DMS53 treated with DMSO at 0.1 percent for 48 hours (cell line): ENCODE measurements around the gene SLC4A2.

Source experiments
- DNase-seq: peaks from one replicate; lab custom pipeline; 2025; ENCODE audit not compliant: unreplicated experiment; lab: John Stamatoyannopoulos, UW

The SLC4A2 gene

GRCh38 chr7:151124899-151125399, 65.6 kb downstream of the SLC4A2 start:
- no peak for DNase-seq

GRCh38 chr7:151125470-151125845, 66.1 kb downstream of the SLC4A2 start:
- DNase-seq: no peak

DNA sequence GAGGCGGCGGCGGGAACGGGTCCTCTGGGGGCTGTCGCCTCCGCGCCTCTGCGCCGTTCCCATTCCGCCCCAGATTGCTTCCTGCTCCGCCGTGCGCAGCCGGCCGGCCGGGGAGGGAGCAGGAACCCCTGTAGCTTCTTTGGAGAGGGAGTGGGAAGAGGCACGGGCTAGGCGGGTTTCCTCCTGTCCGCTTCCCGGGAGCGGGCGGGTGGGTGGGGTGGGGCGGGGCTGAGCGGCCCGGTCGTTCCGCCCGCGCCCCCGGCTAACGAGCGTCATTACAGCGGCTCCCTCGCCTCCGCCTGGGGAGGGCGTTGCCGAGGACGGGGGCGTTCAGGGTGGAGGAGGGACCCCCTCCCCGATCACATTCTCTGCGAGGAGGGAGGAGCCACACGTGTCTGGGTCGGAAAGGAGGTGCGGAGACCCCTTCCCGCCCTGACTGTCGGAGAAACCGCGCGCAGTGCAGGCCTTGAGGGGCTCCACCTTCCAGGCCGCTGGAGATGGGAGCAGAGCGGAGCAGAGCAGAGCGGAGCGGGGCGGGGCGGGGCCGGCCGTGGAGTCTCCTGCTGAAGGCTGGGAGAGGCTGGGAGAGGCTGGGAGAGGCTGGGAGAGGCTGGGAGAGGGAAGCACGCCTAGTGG, 66.6 kb downstream of the SLC4A2 start:
- no peak for DNase-seq
